ENCODE measurements around the gene SCN4B.

SCN4B gene

DNA sequence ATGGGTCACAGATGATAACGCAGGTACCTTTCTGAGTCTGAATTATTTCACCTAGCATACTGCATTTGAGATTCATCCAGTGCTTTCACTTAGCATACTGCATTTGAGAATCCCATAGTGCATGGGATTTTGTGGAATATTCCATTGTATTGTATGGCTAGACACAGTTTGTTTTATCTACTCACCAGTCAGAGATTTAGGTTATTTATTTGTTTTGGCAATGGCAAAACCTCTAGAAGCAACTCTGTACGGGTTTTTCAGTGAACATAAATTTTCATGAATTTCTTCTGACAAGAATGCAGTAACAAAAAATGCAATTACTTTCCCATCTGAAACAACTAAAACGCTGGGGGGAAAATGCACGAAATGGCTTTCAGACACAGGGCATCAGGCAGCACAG is 24.3 kb downstream of the SCN4B start:
- DNase-seq = no peak

DNA sequence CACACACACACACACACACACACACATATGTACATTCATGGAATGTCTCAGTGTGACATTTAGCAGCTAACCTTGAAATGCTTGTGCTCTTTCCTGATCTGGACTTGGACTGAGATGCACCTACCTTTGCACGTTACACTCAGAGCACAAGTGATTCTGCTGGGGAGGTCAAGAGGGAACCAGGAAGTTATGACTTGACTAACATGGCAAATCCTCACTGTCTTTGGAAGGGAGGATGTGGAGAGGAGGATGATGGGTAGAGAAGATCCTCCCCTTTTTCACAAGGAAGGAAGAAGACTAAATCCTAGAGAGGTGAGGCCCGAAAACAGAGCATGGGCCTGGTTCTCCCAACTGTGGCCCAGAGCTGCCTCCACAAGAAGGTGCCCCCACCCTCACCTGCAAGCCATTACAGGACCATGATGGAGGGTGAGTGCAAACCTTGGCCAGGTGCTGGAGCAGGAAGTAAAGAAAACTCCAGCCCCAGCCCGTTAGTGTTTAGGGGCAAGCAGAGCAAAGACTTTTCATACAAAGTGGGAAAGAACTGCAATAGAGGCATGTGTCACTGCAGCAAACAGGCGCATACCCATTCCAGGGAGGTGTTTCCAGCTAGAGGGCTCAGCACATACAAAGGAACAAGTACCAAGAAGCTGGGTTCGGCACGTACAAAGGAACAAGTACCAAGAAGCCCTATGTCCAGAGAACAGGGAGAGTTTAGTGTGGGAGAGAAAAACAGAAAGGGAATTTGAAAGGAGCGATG is 26.4 kb downstream of the SCN4B start:
- DNase-seq = no peak

DNA sequence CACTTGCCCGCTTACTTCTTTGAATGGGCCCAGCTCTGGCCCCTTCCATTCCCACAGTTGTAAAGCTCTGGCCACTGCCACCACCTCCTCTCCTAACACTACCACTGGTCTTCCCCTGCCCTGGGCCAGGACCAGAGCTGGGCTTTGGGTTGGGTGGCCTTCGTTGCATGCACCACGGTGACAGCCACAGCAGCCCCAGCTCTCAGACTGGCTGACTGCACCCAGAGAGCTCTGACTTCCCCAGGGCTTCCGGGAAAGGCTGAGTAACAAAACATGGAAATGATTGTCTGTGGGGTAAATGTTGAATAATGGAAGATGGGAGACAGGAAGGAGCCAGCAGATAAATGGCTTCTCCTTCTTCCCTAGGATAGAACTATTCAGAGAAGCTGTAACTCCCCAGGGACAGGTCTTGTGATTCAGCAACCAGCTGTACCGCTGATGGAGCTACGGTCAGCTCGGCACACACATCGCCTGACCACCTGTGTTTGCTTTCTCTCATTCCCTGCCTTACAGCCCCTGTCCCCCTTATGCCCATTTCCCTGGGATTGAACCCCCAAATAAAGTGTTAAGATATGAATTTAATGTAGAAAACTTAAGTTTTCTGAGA is 27.6 kb downstream of the SCN4B start:
- no peak for DNase-seq

DNA sequence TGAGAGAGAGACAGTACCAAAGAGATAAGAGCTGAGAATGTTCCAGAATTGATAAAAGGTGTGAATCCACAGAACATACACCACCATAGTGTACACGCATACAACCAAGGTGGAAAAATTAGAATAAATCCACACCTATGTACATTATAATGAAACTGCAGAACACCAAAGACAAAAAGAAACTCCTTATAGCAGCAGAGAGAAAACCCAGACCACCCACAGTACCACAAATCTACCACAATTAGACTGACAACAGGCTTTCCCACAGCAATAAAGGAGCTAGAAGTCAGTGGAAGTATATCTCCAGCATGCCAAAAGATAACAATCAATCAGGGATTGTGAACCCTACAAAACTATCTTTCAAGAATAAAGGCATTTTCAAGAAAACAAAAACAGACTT is 31.8 kb downstream of the SCN4B start:
- DNase-seq = no peak

DNA sequence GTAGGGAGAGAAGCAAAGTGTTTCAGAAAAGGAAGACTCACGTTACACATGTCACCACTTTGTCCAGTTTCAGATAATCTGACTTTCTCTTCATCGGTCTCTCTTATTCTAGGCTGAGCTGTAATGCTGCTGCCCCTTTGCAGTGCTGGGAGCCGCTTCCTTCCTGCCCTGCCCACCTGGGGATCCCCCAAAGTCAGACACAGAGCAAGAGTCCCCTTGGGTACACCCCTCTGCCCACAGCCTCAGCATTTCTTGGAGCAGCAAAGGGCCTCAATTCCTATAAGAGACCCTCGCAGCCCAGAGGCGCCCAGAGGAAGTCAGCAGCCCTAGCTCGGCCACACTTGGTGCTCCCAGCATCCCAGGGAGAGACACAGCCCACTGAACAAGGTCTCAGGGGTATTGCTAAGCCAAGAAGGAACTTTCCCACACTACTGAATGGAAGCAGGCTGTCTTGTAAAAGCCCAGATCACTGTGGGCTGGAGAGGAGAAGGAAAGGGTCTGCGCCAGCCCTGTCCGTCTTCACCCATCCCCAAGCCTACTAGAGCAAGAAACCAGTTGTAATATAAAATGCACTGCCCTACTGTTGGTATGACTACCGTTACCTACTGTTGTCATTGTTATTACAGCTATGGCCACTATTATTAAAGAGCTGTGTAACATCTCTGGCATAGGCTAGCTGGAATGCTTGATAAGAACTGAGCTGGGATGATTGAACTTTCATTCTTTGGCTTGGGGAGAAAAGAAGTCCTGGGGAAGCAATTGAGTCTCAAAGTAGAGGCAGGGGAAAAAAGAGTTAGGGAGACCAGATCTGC is 34.6 kb downstream of the SCN4B start:
- DNase-seq = peak; percentile 16

DNA sequence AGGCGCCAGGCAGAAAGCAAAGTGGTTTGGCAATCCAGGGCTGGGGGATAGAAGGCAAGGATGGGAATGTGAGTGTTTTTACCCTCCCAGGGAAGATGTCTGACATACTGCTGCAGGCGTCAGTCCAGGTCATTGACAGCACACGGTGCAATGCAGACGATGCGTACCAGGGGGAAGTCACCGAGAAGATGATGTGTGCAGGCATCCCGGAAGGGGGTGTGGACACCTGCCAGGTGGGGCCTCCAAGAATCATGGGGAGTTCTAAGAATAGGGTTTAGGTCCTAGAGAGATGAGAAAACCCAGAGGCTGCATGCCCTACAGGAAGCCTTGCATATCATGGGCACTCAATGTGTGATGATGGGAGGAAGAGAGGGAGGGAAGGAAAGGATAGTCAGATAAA is 37.6 kb downstream of the SCN4B start:
- DNase-seq = no peak

DNA sequence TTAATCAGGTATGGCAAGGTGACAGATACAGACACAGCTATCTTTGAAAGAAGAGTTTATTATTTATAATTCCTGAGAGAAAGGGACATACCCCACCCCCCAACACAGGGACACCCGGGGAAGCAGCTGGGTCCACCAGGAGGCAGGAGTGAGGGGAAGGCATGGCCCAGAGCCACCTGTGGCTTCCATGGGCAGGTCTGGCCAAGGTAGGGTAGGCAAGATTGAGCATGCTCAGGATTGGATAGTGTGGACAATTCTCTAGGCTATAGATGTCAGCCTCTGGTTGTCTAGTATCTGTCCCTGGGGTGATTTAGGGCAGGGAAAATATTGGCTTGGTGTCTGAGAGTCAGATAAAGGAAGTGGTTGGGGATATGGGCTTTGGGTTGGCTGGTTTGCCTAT is 38.4 kb downstream of the SCN4B start:
- no peak for DNase-seq

DNA sequence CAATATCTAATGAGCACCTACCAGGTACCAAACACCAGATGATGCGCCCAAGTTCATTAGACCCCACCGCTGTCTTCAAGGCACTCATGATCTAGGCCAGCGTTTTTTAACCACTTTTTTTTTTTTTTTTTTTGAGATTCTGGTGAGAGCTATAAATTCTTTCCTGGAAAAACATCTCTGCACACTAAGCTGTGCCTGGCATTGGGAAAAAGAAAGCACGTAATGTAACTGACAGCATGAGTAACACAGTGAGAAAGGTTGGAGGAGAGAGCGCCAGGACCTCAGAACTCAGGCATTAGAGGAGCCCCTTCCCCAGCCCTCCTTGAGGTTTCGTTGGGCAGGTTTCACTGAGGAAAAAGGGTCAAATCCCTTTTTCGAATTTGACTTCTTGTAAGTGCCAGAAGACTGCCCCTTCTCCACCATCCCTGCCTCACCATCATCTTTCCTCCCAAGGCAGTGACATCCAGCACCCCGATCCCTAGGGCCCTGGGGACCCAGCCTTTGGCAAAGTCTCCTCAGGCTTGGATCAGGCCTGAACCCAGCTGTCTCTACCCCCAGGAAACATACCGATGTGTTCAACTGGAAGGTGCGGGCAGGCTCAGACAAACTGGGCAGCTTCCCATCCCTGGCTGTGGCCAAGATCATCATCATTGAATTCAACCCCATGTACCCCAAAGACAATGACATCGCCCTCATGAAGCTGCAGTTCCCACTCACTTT is 39.8 kb downstream of the SCN4B start:
- DNase-seq = no peak

DNA sequence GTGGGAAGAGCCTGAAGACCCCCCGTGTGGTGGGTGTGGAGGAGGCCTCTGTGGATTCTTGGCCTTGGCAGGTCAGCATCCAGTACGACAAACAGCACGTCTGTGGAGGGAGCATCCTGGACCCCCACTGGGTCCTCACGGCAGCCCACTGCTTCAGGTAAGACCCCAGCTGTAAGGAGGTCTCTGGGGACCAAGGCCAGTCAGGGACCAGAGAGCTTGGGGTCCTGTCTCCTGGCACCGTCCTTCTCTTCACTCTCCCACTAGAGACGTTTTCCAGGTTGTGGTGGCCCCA is 40.9 kb downstream of the SCN4B start:
- DNase-seq = no peak

DNA sequence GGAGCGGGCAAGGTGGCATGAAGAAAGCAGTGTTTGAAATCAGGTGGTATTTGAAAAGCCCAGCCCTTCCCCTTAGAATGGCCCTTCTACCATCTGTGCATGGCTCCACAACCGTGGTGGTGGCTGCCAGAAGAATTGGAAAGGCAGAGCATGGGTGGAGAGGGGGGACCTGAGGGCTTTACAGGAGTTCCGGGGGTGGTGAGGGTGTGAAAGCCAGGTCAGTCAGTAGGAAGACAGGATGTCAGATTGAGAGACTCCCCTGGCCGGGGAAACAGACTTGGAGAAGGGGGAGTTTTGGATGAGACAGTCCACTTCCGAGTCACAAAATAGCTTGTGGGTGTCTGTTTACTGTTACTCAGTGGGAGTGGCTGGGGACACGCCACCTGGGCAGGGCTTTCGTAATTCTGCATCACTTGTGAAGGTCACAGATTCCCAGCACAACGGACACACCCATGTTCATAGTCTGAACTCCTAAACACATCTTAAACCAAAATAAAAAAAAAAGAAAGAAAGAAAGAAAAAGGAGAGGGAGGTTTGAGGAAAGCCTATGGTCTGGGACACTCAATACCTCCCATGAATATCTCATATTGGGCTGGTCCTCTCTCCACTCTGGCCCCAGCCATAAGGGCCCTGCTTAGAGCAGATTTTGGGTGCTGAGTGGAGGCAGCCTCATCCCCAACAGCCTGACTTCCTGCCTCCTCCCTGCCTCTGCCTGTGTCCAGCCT is 41.4 kb downstream of the SCN4B start:
- DNase-seq = no peak

DNA sequence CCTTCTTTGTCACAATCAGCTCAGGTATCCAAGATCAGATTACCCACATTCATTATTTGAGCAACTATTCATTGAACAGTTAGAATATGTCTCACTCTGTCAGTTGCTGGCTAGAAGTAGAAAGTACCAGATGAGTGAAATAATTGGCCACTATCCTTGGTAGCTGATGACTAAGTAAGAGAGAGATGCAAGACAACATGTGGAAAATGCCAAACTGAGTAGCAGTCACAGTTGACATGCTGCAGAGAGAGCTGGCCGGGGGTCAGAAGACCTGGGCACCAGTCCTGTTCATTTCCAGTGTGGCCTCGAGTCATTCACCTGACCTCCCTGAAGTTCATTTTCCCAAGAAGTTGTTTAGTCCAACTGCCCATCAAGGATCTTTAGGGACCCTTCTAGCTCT is 43.4 kb downstream of the SCN4B start:
- no peak for DNase-seq

DNA sequence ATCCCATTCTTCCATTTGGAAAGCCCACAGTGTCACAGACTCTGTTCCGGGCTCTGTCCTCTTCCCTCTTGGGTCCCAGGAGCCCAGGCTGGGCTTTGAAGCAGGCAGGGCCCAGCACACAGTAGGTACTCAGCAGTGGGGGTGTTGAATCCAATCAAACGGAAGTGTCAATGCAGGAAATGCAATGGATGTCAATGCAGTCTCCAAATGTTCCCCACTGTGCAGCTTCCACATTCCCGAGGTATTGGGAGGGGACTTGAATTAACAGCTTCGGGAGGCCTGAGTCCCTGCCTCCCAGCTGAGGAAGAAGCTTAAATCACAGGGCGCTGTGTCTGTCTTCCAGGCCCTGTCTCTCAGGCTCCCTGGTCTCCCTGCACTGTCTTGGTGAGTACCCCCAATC is 44.1 kb downstream of the SCN4B start:
- DNase-seq = no peak

DNA sequence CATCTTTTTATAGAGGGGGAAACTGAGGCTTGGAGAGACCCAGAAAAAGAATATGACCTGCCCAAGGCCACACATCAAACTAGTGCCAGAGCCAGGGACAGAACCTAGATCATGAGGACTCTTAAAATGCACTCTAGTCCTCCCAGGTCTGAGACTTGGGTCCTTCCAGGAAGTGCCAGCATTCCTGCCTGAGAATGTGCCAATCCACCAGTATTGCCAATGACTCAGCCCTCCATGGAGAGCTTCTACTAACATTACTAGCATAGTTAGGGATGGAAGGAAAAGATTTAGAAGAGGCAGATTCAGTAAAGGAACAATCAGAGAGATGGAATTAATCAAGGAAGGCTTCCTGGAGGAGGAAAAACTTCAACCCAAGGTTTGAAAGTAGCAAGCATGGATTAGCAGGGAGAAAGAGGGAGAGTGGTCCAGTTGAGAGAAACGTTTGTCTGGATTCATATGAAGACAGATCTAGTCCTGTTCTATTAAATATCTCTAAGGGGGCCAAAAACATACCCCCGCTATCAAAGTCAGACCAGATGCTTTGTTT is 45.8 kb downstream of the SCN4B start:
- DNase-seq = no peak

DNA sequence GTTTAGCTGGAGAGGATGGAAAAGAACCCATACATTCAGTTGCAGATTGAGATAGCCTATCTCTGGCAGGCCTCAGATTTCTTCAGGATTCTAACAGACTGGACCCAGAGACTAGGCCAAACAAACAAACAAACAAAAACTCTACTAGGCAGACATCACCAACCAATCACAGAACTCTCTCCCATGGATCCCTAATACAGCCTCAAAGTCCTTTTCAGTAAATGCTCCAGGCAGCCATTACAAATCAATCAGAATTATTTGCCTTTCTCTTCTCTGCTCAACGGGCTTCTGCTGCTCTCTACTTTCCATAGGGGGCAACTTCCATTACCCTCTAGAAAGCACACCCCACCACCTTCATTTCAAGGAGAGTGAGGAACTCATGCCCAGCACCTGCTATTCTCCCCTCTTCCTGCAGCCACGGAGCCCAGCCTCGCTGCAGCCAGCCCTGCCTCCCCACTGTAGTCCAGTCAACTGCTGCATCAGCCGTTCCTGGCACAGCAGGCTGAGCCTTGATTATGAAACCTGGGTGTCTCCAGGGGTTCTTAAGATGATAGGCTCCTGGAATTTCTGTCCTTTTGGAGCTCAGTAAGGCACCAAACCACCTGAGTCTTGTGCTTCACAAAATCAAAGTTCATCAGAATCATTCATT is 46.8 kb downstream of the SCN4B start:
- no peak for DNase-seq

DNA sequence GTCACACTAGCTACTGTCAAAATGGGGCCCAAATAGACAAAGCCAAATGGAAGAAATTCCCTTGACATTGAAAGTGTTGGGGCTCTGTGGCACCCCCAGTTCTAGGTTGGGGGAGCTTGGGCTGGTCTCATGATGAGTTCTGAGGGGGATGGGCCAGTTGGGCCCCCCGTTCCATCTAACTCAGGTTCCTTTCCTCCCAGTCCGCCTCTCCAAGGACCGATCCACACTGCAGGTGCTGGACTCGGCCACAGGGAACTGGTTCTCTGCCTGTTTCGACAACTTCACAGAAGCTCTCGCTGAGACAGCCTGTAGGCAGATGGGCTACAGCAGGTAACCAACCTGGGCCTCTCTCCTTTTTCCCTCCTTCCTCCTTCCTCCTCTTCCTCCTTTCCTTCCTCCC is 48.1 kb downstream of the SCN4B start:
- DNase-seq = no peak

DNA sequence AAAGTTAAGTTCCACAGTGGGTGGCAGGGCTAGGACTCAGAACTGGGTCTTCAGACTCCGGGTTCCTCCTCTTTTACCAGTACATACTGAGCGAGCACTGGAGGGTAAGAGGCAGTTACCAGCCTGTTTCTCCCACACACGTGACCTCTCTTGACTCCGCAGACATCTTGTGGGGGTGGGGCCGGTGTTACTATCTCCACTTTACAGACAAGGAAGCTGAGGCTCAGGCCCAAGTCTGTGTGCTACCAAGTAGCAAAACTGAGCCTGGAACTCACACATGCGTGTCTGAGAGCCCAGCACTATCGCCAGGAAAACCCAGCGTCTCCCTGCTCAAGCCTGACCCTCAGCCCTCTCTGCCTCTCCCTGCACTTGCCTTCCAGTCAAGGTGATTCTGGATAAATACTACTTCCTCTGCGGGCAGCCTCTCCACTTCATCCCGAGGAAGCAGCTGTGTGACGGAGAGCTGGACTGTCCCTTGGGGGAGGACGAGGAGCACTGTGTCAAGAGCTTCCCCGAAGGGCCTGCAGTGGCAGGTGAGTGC is 49.8 kb downstream of the SCN4B start:
- DNase-seq = no peak

DNA sequence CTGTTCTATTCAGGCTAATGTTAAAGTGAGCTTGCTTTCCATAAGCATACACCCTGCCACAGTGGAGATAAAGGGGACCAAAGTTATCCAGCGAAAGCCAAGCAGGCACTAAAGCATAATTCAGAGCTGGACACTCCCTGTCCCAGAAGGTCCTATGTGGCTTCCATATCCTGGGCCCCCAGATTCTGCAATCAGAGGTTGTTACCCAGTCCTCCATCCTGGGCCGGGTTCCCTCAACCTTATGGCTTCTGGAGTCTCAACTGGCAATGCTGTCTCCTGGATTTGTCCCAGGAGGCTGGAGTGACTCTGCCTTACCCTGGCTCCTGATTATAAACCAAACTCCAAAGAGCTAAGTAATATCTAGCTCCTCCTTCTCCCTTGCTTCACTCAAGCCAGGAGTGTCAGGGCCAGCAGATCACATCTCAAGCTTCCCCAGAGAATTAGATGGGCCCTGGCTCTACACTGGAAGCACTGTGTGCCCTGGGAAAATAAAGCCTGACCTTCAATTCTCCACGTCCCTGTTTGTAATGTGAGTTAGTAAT is 51.9 kb downstream of the SCN4B start:
- no peak for DNase-seq

DNA sequence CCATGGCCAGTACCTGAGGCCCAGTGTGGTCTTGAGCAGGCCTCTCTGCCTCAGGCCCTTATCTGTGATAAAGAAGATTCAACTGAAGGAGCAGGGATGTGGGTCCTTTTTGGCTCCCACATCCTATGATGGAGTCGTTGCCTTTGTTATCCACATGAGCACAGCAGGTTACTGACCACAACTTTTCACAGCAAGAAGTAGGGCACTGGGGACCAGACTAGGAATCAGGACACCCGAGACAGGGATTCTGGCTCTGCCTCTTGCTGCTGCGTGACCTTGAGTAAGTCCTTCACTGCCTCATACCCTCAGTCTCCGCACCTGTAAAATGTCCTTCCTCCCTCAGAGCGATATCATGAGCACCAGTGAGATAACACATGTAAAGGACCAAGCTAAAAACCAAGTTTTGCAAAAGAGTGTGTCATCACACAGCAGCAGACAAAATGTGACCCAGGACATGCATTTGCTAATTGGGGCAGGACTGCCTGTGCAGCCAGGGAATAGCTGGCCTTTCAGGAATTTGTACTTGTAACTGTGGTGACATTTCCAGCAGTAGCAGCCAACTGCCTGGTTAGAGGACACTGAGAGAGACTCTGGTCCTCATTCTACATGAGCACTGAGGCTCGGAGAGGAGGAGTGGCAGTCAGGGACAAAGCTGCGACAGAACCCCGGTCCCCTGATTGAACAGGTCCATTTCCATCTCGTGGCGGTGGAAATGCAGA is 52.6 kb downstream of the SCN4B start:
- no peak for DNase-seq

DNA sequence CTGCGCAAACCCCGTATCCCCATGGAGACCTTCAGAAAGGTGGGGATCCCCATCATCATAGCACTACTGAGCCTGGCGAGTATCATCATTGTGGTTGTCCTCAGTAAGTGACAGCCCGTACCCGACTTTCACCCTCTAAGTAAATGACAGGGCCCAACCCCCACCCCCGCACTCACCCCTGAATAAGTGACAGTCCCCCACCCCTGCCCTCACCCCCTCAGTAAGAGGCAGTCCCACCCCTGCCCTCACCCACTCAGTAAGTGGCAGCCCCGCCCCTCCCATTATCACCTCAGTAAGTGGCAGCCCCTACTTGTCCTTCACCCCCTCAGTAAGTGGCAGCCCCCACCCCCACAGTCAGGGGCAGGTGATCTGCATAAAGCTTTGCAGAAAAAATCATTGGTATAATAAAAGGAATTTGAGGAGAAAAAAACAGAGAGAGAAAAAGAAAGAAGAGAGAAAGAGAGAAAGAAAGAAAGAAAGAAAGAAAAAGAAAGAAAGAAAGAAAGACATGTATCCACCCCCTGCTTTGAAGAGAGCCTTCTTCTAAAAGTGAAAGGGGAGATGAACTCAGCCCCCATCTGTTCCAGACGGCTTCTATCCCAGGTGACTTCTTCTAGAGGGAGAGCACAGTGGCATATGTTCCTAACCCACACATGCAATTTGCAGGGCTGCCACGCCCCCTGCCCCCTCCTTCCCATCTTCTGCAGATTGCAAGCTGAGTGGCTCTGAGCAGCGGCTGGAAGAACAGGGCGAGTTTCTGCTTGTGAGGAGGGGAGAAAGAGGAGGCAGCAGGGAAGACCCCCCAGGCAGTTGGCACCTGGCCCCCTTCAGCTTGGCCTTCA is 53.4 kb downstream of the SCN4B start:
- no peak for DNase-seq

DNA sequence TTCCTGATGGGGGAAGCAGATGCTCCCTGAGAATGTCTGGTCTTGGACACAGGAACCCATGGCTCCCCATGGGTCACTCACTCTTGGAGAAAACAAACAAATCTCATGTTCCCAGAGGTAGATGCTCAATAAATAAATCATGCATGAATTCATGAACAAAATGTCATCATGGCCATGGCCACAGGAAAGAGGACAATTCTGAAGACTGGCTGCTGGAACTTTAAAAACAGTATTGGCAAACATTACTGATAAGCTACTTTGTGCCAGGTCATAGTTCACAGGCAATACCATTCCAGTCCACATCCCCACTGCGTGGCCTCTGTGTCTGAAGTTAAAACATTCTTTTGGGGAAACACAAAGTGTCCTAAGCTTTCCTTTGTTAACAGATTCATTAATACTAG is 56.7 kb downstream of the SCN4B start:
- DNase-seq = no peak
